Measurements from ENCODE around the gene ZNF708. TPM values are rescaled to one million over a fixed set of nuclear protein-coding genes. Genes with fewer than 3 reads are reported as not detected.

Gene ZNF708
- total and polyA plus RNA-seq, 2 of the 13 experiments (the other 11 are each of a cell fraction or from before 2014, with no cell fraction given) = 1.8 to 5.2 TPM

DNA sequence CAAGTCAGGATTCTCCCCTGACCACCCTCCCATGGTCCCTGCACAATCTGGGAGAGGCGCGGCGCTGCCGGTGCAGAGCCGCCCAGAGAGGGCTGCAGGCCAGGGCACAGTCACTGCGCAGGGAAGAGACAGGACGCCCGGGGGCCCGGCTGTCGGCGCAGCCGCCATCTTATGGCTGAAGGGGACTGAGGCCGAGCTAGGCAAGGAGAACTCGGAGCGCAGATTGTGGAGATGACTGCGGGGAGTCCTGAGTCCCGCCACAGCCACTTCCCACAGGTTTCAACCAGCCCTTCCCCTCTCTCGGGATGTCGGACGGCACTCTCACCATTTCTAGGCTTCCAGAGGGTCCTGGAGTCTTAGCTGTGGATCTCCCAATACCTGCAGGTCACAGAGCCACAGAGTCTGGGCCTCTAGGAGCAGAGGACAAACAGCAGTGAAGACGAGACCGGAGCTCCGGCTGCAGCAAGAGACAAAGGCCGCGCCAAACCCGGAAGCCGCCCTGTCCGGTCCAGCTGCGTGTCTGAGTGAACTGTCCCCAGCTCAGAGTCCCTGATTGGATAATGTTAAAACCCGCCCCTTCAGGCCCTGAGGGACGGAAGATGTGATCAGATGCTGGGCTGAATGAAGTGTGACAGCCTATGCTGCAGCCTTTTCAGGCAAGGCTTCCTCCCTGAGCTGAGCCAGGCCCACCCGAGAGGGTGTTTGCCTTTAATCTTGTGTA is at the start of gene ZNF708 (continued):
- TF ChIP-seq, protein P1, sequence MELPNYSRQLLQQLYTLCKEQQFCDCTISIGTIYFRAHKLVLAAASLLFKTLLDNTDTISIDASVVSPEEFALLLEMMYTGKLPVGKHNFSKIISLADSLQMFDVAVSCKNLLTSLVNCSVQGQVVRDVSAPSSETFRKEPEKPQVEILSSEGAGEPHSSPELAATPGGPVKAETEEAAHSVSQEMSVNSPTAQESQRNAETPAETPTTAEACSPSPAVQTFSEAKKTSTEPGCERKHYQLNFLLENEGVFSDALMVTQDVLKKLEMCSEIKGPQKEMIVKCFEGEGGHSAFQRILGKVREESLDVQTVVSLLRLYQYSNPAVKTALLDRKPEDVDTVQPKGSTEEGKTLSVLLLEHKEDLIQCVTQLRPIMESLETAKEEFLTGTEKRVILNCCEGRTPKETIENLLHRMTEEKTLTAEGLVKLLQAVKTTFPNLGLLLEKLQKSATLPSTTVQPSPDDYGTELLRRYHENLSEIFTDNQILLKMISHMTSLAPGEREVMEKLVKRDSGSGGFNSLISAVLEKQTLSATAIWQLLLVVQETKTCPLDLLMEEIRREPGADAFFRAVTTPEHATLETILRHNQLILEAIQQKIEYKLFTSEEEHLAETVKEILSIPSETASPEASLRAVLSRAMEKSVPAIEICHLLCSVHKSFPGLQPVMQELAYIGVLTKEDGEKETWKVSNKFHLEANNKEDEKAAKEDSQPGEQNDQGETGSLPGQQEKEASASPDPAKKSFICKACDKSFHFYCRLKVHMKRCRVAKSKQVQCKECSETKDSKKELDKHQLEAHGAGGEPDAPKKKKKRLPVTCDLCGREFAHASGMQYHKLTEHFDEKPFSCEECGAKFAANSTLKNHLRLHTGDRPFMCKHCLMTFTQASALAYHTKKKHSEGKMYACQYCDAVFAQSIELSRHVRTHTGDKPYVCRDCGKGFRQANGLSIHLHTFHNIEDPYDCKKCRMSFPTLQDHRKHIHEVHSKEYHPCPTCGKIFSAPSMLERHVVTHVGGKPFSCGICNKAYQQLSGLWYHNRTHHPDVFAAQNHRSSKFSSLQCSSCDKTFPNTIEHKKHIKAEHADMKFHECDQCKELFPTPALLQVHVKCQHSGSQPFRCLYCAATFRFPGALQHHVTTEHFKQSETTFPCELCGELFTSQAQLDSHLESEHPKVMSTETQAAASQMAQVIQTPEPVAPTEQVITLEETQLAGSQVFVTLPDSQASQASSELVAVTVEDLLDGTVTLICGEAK (IDR thresholded peaks at IDR 0.05) = no peak
- TF ChIP-seq, protein P1 (CRISPR knock-in tag; IDR thresholded peaks at IDR 0.05) = 0 out of 2 replicates have a peak, but pooled peaks have one; percentile 35
- TF ChIP-seq RBM39 (IDR thresholded peaks at IDR 0.05; ENCODE audit: low read depth, low read length, poor library complexity, severe bottlenecking) (peak; percentile 34), TAF15 (IDR thresholded peaks at IDR 0.05; ENCODE audit: low read depth, low read length, poor library complexity, severe bottlenecking) (no peak), TARDBP (CRISPR knock-in tag; IDR thresholded peaks at IDR 0.05) (0 out of 2 replicates have a peak, but pooled peaks have one; percentile 27), MTF2 (CRISPR knock-in tag; IDR thresholded peaks at IDR 0.05; ENCODE audit: borderline replicate concordance) (no peak), HNRNPLL (IDR thresholded peaks at IDR 0.05; ENCODE audit: low read depth, low read length, poor library complexity, severe bottlenecking) (peak; percentile 61), MTERF4 (CRISPR knock-in tag; IDR thresholded peaks at IDR 0.05) (no peak), SMAD9 (CRISPR knock-in tag; IDR thresholded peaks at IDR 0.05) (no peak), KAT2B (IDR thresholded peaks at IDR 0.05; ENCODE audit: borderline replicate concordance, low read depth, low read length) (no peak), NFIC (IDR thresholded peaks at IDR 0.05; ENCODE audit: low read length) (no peak), ZC3H4 (CRISPR knock-in tag; IDR thresholded peaks at IDR 0.05; ENCODE audit: borderline replicate concordance) (no peak), MYNN (CRISPR knock-in tag; IDR thresholded peaks at IDR 0.05; ENCODE audit: low read depth) (no peak), EED (CRISPR knock-in tag; IDR thresholded peaks at IDR 0.05) (no peak), ZNF607 (CRISPR knock-in tag; IDR thresholded peaks at IDR 0.05; ENCODE audit: borderline replicate concordance) (no peak), ZBTB39 (CRISPR knock-in tag; IDR thresholded peaks at IDR 0.05) (no peak)
